ENCODE results near the gene ZFHX3.
"Not testable (repeated sequence)": the region's sequence is repeated elsewhere in the genome, so short reads cannot be mapped to it uniquely, and the experiment has no call there.

Gene ZFHX3

GRCh38 chr16:72996291-72997062, 51.5 kb downstream of the ZFHX3 start:
- DNase-seq (ENCODE audit: low read depth) = no peak

- DNase-seq (ENCODE audit: low read depth) = not testable (repeated sequence)
Observed at GRCh38 chr16:72995882-72996270, 52.1 kb downstream of the ZFHX3 start.

GRCh38 chr16:72995151-72995881, 52.6 kb downstream of the ZFHX3 start:
- no peak for DNase-seq (ENCODE audit: low read depth)

- no peak for DNase-seq (ENCODE audit: low read depth)
Observed at GRCh38 chr16:72992142-72992601, 55.8 kb downstream of the ZFHX3 start.

GRCh38 chr16:72991644-72992043, 56.3 kb downstream of the ZFHX3 start:
- no peak for DNase-seq (ENCODE audit: low read depth)

GRCh38 chr16:72991211-72991610, 56.7 kb downstream of the ZFHX3 start:
- DNase-seq (ENCODE audit: low read depth) = no peak

- no peak for DNase-seq (ENCODE audit: low read depth)
Observed at GRCh38 chr16:72990571-72990970, 57.4 kb downstream of the ZFHX3 start.

GRCh38 chr16:72989579-72990551, 58.1 kb downstream of the ZFHX3 start:
- peak; percentile 82 for DNase-seq (ENCODE audit: low read depth)

- DNase-seq (ENCODE audit: low read depth) = not testable (repeated sequence)
Observed at GRCh38 chr16:72989203-72989578, 58.7 kb downstream of the ZFHX3 start.

GRCh38 chr16:72988569-72988968, 59.4 kb downstream of the ZFHX3 start:
- DNase-seq (ENCODE audit: low read depth) = no peak

- DNase-seq (ENCODE audit: low read depth) = no peak
Observed at GRCh38 chr16:72987480-72987901, 60.4 kb downstream of the ZFHX3 start.

GRCh38 chr16:72985995-72986394, 61.9 kb downstream of the ZFHX3 start:
- no peak for DNase-seq (ENCODE audit: low read depth)

GRCh38 chr16:72985148-72985941, 62.6 kb downstream of the ZFHX3 start:
- peak; percentile 77 for DNase-seq (ENCODE audit: low read depth)

- DNase-seq (ENCODE audit: low read depth) = no peak
Observed at GRCh38 chr16:72983728-72984350, 64.1 kb downstream of the ZFHX3 start.

- DNase-seq (ENCODE audit: low read depth) = no peak
Observed at GRCh38 chr16:72983241-72983640, 64.7 kb downstream of the ZFHX3 start.

GRCh38 chr16:72979974-72980373, 68.0 kb downstream of the ZFHX3 start:
- DNase-seq (ENCODE audit: low read depth) = no peak

GRCh38 chr16:72978212-72978611, 69.7 kb downstream of the ZFHX3 start:
- DNase-seq (ENCODE audit: low read depth) = no peak

GRCh38 chr16:72977127-72977526, 70.8 kb downstream of the ZFHX3 start:
- DNase-seq (ENCODE audit: low read depth) = no peak

- no peak for DNase-seq (ENCODE audit: low read depth)
Observed at GRCh38 chr16:72976438-72977064, 71.4 kb downstream of the ZFHX3 start.

- no peak for DNase-seq (ENCODE audit: low read depth)
Observed at GRCh38 chr16:72975809-72976437, 72.0 kb downstream of the ZFHX3 start.

All from GM04504 (cell line).